ENCODE results near the gene NOX4.
"Not testable (repeated sequence)": the region's sequence is repeated elsewhere in the genome, so short reads cannot be mapped to it uniquely, and the experiment has no call there.

NOX4 gene

GRCh38 chr11:89288004-89288403 lies 203.2 kb downstream of the NOX4 start:
- DNase-seq: not testable (repeated sequence)

DNA sequence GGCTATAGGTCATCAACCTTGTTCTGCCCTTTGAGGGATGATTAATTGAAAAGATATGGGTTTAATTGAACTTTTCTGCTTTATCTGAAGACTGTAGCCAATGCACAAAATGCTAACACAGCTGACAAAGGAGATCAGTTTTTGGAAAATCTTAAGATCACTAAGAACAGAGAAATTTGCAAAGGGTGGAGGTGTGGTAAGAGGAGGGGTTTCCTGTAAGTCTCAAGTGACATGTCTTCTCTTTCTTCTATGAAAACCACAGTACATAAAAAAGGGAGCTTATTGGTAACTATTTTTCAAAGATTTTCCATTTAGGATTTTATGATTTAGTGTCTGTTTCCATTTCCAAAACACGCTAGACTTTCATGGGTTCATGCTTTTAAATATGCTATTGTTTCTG lies 204.6 kb downstream of the NOX4 start:
- not testable (repeated sequence) for DNase-seq

DNA sequence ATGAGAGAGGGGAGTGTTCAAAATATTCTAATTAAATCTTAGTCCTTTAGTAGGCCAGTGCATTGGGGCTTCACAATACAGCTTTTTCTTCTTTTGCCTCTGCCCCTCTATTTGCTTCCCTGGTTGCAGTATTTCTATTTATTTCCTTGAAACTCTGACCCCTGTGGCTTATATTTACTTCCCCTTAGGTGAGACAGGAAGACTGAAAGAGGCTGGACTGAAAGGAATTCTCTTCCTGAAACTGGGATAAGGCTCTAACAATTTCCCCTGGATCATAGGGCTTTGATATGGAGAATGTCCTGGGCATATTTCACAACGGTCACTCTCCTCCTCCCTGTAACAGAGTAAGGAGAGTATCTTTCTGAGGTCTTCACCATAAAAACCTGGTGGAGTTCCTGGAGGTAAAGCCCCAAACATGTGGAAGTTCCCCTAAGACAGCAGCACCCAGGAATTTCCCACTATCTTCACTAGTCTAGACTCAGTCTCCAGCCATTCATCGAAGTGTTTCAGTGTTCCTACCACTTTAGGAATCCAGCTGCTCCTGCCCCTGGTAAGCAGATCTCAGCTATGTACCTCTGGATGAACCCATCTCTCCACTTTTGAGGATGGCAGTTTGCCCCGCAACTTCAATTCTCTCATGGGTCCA lies 210.0 kb downstream of the NOX4 start:
- not testable (repeated sequence) for DNase-seq

GRCh38 chr11:89279176-89279575 lies 212.0 kb downstream of the NOX4 start:
- DNase-seq: no peak

- no peak for DNase-seq
These were observed 215.2 kb downstream of the NOX4 start for GRCh38 chr11:89275966-89276365.

Measured in NCI-H1092 treated with DMSO at 0.1 percent for 48 hours (cell line).